Nephron progenitor cell (in vitro differentiated cells): ENCODE results near the gene MRPL32.
"Not testable (repeated sequence)": the region's sequence is repeated elsewhere in the genome, so short reads cannot be mapped to it uniquely, and the experiment has no call there.

Experiments used
- DNase-seq: peaks from one replicate; pipeline ENCODE4 v3.0.0; 2021
- H3K27ac Mint-ChIP-seq: 2 replicates; pipeline ENCODE4 v1.8.0; 2021; ENCODE audit warnings: mild to moderate bottlenecking, moderate library complexity, mixed read lengths
- H3K27me3 Mint-ChIP-seq: 2 replicates; pipeline ENCODE4 v1.8.0; 2021; ENCODE audit warnings: mild to moderate bottlenecking, low read depth, mixed read lengths; ENCODE audit not compliant: poor library complexity
- H3K36me3 Mint-ChIP-seq: 2 replicates; pipeline ENCODE4 v1.8.0; 2021; ENCODE audit warnings: low read depth, mixed read lengths
- H3K4me1 Mint-ChIP-seq: 2 replicates; pipeline ENCODE4 v1.8.0; 2021; ENCODE audit warnings: mixed read lengths
- H3K4me3 Mint-ChIP-seq: 2 replicates; pipeline ENCODE4 v1.8.0; 2021; ENCODE audit warnings: mild to moderate bottlenecking, moderate library complexity, mixed read lengths
- H3K9me3 Mint-ChIP-seq: 2 replicates; pipeline ENCODE4 v1.8.0; 2021; ENCODE audit warnings: mild to moderate bottlenecking, moderate library complexity, mixed read lengths
- CTCF ChIP-seq: fragments of 200-600 bp; sonication (generic); IDR thresholded peaks from 2 replicates; pipeline ENCODE4 v1.5.0; 2021; ENCODE audit warnings: antibody characterized with exemption

Gene MRPL32

DNA sequence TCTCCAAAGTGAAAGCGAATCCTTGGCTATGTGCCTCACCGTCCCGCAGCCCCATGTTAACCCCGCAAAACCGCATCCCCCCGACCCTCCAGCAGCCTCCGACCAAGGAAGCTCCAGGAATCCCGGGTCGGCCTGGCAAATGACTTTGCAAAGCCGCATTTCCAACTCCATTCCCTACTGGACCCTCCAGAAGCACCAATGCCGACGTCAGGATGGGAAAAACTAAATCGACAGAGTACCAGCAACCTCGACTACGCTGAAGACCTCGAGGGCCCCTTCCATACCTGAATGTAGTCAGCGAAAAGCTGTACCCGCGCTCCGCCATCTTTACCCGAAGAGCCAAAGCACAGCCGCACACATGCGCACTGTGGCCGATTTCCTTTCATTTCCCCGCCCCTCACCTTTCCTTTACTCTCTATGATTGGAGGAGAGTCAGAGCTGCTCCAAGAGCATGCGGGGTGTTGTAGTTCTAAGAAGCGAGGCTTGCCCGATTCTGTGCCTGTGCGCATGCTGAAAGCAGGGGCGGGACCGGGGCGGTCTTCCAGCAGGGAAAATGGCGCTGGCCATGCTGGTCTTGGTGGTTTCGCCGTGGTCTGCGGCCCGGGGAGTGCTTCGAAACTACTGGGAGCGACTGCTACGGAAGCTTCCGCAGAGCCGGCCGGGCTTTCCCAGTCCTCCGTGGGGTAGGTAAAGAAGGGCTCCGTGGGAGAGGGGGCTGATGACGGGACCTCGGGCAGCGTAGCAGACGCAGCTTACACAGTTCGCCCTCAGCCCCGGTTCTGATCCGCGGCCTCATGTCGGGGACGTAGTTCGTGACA, at the start of gene MRPL32, which contains the start of gene PSMA2:
MRPL32 (plus strand) TSS at position 543 of the 818 bp plus-strand sequence; CDS start at position 554, 11 bp downstream.
PSMA2 (minus strand) TSS at position 341 of the 818 bp plus-strand sequence; CDS start at position 325, 16 bp downstream.
- peak; percentile 92 for DNase-seq
- peaks cover 4% of the 10 kb centered on the region for H3K27me3 Mint-ChIP-seq
- H3K4me1 Mint-ChIP-seq, result peaks cover 49% of the 10 kb centered on the region
- H3K27ac Mint-ChIP-seq, result peak within 1 kb of the TSS; percentile 98
- H3K36me3 Mint-ChIP-seq, result peaks cover 17% of the 10 kb centered on the region
- peak within 1 kb of the TSS; percentile 99 for H3K4me3 Mint-ChIP-seq
- TF ChIP-seq CTCF, result no peak
- H3K9me3 Mint-ChIP-seq, result no peaks in the 10 kb centered on the region

DNA sequence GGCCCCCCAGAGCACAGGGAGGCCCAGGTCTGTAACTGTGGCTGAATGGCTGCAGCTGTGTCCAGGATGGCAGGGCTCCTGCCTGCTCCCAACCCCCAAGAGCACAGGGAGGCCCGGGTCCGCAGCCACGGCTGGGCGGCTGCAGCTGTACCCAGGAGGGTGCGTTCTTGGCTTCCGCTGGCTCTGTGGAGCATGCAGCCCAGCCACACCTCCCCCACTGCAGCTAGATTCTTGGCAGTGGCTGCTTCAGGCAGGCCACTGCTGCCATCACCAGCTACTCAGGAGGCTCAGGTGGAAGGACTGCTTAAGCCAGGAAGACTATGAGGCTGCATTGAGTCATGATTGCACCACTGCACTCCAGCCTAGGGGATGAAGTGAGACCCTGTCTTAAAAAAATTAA, 48.2 kb upstream of the MRPL32 start:
- Mint-ChIP-seq H3K27me3 (no peaks in the 10 kb centered on the region), H3K4me3 (no peak overlapping the region)
- TF ChIP-seq CTCF, result no peak

GRCh38 chr7:42885183-42885582, 47.0 kb upstream of the MRPL32 start:
- not testable (repeated sequence) for H3K36me3 Mint-ChIP-seq, H3K9me3 Mint-ChIP-seq, H3K4me3 Mint-ChIP-seq, H3K27me3 Mint-ChIP-seq, DNase-seq, H3K27ac Mint-ChIP-seq
- peaks cover 51% of the 10 kb centered on the region for H3K4me1 Mint-ChIP-seq

More for the DNA sequence above, 48.2 kb upstream of the MRPL32 start:
- peak; percentile 51 for DNase-seq
- H3K9me3 Mint-ChIP-seq, result peaks cover 5% of the 10 kb centered on the region
- H3K4me1 Mint-ChIP-seq, result peaks cover 45% of the 10 kb centered on the region
- no peaks in the 10 kb centered on the region for H3K36me3 Mint-ChIP-seq
- H3K27ac Mint-ChIP-seq, result no peak overlapping the region

DNA sequence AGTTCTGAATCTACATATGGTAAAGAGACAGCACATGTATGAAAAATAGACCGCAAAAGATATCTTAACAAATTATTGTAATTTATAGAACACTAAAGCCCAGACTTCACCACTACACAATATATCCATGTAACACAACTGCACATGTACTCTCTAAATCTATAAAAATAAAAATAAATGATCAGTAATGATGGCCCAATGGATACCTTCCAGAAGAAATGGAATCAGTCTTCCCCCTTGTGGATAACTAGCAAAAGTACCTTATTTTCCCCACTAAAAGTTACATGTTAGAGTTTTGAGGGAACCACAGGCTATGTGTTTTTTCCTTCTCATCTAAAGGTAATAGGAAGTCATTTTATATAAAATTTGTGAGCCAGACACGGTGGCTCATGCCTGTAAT, 46.0 kb upstream of the MRPL32 start:
- Mint-ChIP-seq H3K4me1 (peaks cover 55% of the 10 kb centered on the region), H3K36me3 (no peaks in the 10 kb centered on the region), H3K27me3 (peaks cover 3% of the 10 kb centered on the region), H3K4me3 (no peak overlapping the region), H3K27ac (no peak overlapping the region), H3K9me3 (peaks cover 5% of the 10 kb centered on the region)
- DNase-seq, result no peak
- TF ChIP-seq CTCF, result peak; percentile 38

DNA sequence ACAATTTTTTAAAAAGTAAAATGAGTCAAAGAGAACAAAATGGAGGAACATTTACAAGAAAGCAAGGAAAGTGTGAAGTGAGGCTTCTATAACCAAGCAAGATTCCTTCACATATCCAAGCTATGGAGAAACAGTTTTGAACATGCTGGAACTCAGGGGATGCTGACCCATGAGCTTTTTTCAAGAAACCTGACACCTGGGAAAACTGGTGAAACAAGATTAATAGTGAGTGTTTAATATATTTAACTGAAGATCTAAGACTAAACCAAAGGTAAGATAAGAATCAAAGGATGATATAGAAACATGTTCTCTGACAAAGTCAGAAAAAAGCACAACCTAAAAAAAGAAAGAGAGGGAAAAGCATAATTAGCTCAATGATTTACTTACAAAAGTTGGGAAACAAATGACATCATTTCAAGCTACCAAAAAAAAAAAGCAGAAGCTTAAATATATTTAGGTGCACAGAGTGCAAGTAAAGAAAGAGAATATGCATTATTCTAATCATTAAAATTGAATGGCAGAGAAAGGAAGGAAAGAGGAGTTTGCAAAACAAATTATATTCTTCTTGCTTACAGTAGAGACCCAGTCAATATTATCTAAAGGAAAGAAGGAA, 45.2 kb upstream of the MRPL32 start:
- peak overlapping the region; percentile 93 for H3K4me3 Mint-ChIP-seq
- peaks cover 55% of the 10 kb centered on the region for H3K4me1 Mint-ChIP-seq
- no peaks in the 10 kb centered on the region for H3K36me3 Mint-ChIP-seq
- DNase-seq, result no peak
- H3K27ac Mint-ChIP-seq, result peak overlapping the region; percentile 77
- H3K27me3 Mint-ChIP-seq, result peaks cover 3% of the 10 kb centered on the region
- no peak for TF ChIP-seq CTCF
- H3K9me3 Mint-ChIP-seq, result peaks cover 2% of the 10 kb centered on the region

GRCh38 chr7:42893346-42894240, 38.6 kb upstream of the MRPL32 start:
- no peak for TF ChIP-seq CTCF
- H3K36me3 Mint-ChIP-seq, result peaks cover 38% of the 10 kb centered on the region

More at GRCh38 chr7:42893346-42894240, 38.6 kb upstream of the MRPL32 start:
- Mint-ChIP-seq H3K4me3 (no peak overlapping the region), H3K9me3 (peaks cover 52% of the 10 kb centered on the region), H3K4me1 (peaks cover 14% of the 10 kb centered on the region), H3K27me3 (peaks cover 11% of the 10 kb centered on the region), H3K27ac (no peak overlapping the region)
- no peak for DNase-seq
